K562 (cell line): ENCODE results near the gene ZNF672. TPM values are rescaled to one million over a fixed set of nuclear protein-coding genes. Genes with fewer than 3 reads are reported as not detected.
A peak's percentile ranks its signal among the peaks of the same experiment; 100 is the strongest.

Experiments
- BCOR ChIP-seq: fragments of 450-650 bp; IDR thresholded peaks from 2 replicates; pipeline ENCODE4 v1.6.1; 2016
- DMBX1 ChIP-seq: fragments of 250-450 bp; sonication (Bioruptor Pico); IDR thresholded peaks from 2 replicates; pipeline ENCODE4 v1.8.0; 2022; ENCODE audit warnings: inconsistent platforms, mild to moderate bottlenecking, moderate library complexity, borderline replicate concordance
- MIER1 ChIP-seq: fragments of 450-650 bp; IDR thresholded peaks from 2 replicates; pipeline ENCODE4 v1.6.1; 2016; ENCODE audit warnings: antibody characterized with exemption, mild to moderate bottlenecking, low read depth
- MLLT1 ChIP-seq, 2 experiments: fragments of 450-650 bp; IDR thresholded peaks; 2 replicates each; pipeline ENCODE4 v1.6.1; 2016
- PTRF ChIP-seq: fragments of 450-650 bp; IDR thresholded peaks from 2 replicates; pipeline ENCODE4 v1.6.1; 2016; ENCODE audit warnings: mild to moderate bottlenecking, missing genetic modification characterization, missing compliant biosample characterization
- ZNF197 ChIP-seq: fragments of 200-800 bp; sonication (Bioruptor generic); IDR thresholded peaks from 2 replicates; pipeline ENCODE4 v1.6.1; 2016; ENCODE audit warnings: low read depth, missing genetic modification characterization, missing compliant biosample characterization
- ZNF316 ChIP-seq: fragments of 450-650 bp; IDR thresholded peaks from 2 replicates; pipeline ENCODE4 v1.6.1; 2016
- ZNF707 ChIP-seq: fragments of 250-450 bp; sonication (Bioruptor Pico); conservative IDR thresholded peaks from 2 replicates; pipeline ENCODE4 v1.8.0; 2022; ENCODE audit warnings: inconsistent platforms, mild to moderate bottlenecking, moderate library complexity
- polyA plus RNA-seq, 8 experiments: library from polyadenylated mRNA; depleted of rRNA in 4 of 8; stranded (reverse) in 5 of 8; unstranded in 3 of 8; fragments of >200 nt; fragmentation: Nextera tagmentation in 2 of 8; fragmentation: Illumina TruSeq in 1 of 8; extraction: Ambion mirVana in 2 of 8; extraction: Trizol in 1 of 8; gene quantifications; 2 replicates each; pipeline versions ENCODE4 v1.2.1 to v1.2.3, GENCODE V29; 2011 to 2014; ENCODE audit warnings: inconsistent platforms in 1 of 8, missing spikeins in 1 of 8
- total RNA-seq, 7 experiments: library from RNA; depleted of rRNA in 6 of 7; stranded (reverse); fragments of >200 nt in 6 of 7; fragmentation: Illumina TruSeq in 2 of 7; extraction: Trizol in 2 of 7; gene quantifications; 2 replicates each; pipeline versions ENCODE4 v1.2.1 to v1.2.3, GENCODE V29; 2011 to 2021; ENCODE audit warnings: low replicate concordance in 1 of 7
- TF ChIP-seq, protein P1 (sequence below): fragments of 450-650 bp; IDR thresholded peaks from 2 replicates; pipeline ENCODE4 v1.6.1; 2014; ENCODE audit warnings: low read depth, mild to moderate bottlenecking, moderate library complexity, borderline replicate concordance
- TF ChIP-seq, protein P2 (sequence below): sonication (generic); formaldehyde crosslinking; IDR thresholded peaks from 2 replicates; pipeline ENCODE4 v1.8.0; 2022; ENCODE audit warnings: missing genetic modification reagents, mild to moderate bottlenecking, moderate library complexity, borderline replicate concordance
- TF ChIP-seq, protein P3 (sequence below): fragments of 450-650 bp; IDR thresholded peaks from 2 replicates; pipeline ENCODE4 v1.6.1; 2016; ENCODE audit warnings: mild to moderate bottlenecking, moderate library complexity

The ZNF672 gene
- total and polyA plus RNA-seq, 9 of the 15 experiments (the other 6 are each of a cell fraction or from before 2014, with no cell fraction given) = 1.9 to 57.9 (median 24.1) TPM

DNA sequence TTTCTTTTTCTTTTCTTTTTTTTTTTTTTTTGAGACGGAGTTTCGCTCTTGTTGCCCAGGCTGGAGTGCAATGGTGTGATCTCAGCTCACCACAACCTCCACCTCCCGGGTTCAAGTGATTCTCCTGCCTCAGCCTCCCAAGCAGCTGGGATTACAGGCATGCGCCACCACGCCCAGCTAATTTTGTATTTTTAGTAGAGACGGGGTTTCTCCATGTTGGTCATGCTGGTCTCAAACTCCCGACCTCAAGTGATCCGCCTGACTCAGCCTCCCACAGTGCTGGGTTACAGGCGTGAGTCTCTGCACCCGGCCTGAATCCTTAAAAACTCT is 51.9 kb downstream of the ZNF672 start (continued):
- TF ChIP-seq, protein P1, sequence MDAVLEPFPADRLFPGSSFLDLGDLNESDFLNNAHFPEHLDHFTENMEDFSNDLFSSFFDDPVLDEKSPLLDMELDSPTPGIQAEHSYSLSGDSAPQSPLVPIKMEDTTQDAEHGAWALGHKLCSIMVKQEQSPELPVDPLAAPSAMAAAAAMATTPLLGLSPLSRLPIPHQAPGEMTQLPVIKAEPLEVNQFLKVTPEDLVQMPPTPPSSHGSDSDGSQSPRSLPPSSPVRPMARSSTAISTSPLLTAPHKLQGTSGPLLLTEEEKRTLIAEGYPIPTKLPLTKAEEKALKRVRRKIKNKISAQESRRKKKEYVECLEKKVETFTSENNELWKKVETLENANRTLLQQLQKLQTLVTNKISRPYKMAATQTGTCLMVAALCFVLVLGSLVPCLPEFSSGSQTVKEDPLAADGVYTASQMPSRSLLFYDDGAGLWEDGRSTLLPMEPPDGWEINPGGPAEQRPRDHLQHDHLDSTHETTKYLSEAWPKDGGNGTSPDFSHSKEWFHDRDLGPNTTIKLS = 0 out of 2 replicates have a peak, but pooled peaks have one; percentile 2
- 0 out of 2 replicates have a peak, but pooled peaks have one; percentile 18 for TF ChIP-seq ZNF197 (CRISPR knock-in tag)
- TF ChIP-seq ZNF316 = 0 out of 2 replicates have a peak, but pooled peaks have one; percentile 1
- TF ChIP-seq, protein P2, sequence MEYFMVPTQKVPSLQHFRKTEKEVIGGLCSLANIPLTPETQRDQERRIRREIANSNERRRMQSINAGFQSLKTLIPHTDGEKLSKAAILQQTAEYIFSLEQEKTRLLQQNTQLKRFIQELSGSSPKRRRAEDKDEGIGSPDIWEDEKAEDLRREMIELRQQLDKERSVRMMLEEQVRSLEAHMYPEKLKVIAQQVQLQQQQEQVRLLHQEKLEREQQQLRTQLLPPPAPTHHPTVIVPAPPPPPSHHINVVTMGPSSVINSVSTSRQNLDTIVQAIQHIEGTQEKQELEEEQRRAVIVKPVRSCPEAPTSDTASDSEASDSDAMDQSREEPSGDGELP (CRISPR knock-in tag) = 0 out of 2 replicates have a peak, but pooled peaks have one; percentile 49
- TF ChIP-seq, protein P3, sequence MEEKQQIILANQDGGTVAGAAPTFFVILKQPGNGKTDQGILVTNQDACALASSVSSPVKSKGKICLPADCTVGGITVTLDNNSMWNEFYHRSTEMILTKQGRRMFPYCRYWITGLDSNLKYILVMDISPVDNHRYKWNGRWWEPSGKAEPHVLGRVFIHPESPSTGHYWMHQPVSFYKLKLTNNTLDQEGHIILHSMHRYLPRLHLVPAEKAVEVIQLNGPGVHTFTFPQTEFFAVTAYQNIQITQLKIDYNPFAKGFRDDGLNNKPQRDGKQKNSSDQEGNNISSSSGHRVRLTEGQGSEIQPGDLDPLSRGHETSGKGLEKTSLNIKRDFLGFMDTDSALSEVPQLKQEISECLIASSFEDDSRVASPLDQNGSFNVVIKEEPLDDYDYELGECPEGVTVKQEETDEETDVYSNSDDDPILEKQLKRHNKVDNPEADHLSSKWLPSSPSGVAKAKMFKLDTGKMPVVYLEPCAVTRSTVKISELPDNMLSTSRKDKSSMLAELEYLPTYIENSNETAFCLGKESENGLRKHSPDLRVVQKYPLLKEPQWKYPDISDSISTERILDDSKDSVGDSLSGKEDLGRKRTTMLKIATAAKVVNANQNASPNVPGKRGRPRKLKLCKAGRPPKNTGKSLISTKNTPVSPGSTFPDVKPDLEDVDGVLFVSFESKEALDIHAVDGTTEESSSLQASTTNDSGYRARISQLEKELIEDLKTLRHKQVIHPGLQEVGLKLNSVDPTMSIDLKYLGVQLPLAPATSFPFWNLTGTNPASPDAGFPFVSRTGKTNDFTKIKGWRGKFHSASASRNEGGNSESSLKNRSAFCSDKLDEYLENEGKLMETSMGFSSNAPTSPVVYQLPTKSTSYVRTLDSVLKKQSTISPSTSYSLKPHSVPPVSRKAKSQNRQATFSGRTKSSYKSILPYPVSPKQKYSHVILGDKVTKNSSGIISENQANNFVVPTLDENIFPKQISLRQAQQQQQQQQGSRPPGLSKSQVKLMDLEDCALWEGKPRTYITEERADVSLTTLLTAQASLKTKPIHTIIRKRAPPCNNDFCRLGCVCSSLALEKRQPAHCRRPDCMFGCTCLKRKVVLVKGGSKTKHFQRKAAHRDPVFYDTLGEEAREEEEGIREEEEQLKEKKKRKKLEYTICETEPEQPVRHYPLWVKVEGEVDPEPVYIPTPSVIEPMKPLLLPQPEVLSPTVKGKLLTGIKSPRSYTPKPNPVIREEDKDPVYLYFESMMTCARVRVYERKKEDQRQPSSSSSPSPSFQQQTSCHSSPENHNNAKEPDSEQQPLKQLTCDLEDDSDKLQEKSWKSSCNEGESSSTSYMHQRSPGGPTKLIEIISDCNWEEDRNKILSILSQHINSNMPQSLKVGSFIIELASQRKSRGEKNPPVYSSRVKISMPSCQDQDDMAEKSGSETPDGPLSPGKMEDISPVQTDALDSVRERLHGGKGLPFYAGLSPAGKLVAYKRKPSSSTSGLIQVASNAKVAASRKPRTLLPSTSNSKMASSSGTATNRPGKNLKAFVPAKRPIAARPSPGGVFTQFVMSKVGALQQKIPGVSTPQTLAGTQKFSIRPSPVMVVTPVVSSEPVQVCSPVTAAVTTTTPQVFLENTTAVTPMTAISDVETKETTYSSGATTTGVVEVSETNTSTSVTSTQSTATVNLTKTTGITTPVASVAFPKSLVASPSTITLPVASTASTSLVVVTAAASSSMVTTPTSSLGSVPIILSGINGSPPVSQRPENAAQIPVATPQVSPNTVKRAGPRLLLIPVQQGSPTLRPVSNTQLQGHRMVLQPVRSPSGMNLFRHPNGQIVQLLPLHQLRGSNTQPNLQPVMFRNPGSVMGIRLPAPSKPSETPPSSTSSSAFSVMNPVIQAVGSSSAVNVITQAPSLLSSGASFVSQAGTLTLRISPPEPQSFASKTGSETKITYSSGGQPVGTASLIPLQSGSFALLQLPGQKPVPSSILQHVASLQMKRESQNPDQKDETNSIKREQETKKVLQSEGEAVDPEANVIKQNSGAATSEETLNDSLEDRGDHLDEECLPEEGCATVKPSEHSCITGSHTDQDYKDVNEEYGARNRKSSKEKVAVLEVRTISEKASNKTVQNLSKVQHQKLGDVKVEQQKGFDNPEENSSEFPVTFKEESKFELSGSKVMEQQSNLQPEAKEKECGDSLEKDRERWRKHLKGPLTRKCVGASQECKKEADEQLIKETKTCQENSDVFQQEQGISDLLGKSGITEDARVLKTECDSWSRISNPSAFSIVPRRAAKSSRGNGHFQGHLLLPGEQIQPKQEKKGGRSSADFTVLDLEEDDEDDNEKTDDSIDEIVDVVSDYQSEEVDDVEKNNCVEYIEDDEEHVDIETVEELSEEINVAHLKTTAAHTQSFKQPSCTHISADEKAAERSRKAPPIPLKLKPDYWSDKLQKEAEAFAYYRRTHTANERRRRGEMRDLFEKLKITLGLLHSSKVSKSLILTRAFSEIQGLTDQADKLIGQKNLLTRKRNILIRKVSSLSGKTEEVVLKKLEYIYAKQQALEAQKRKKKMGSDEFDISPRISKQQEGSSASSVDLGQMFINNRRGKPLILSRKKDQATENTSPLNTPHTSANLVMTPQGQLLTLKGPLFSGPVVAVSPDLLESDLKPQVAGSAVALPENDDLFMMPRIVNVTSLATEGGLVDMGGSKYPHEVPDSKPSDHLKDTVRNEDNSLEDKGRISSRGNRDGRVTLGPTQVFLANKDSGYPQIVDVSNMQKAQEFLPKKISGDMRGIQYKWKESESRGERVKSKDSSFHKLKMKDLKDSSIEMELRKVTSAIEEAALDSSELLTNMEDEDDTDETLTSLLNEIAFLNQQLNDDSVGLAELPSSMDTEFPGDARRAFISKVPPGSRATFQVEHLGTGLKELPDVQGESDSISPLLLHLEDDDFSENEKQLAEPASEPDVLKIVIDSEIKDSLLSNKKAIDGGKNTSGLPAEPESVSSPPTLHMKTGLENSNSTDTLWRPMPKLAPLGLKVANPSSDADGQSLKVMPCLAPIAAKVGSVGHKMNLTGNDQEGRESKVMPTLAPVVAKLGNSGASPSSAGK = peak; percentile 24; the same call in 1 of the 2 replicates
- peak; percentile 45; the same call in 1 of the 2 replicates for TF ChIP-seq DMBX1 (CRISPR knock-in tag)
- TF ChIP-seq PTRF (tag) = 0 out of 2 replicates have a peak, but pooled peaks have one; percentile 15
- peak in 1 of 2 experiments; percentile 79; a peak in 2 of 4 replicates for TF ChIP-seq MLLT1 (IDR thresholded peaks at IDR 0.05)
- peak; percentile 76 for TF ChIP-seq BCOR
- 0 out of 2 replicates have a peak, but pooled peaks have one; percentile 24 for TF ChIP-seq ZNF707 (CRISPR knock-in tag)
- TF ChIP-seq MIER1 = peak; percentile 46; the same call in 1 of the 2 replicates
